ENCODE measurements around the gene RERE.

RERE gene

DNA sequence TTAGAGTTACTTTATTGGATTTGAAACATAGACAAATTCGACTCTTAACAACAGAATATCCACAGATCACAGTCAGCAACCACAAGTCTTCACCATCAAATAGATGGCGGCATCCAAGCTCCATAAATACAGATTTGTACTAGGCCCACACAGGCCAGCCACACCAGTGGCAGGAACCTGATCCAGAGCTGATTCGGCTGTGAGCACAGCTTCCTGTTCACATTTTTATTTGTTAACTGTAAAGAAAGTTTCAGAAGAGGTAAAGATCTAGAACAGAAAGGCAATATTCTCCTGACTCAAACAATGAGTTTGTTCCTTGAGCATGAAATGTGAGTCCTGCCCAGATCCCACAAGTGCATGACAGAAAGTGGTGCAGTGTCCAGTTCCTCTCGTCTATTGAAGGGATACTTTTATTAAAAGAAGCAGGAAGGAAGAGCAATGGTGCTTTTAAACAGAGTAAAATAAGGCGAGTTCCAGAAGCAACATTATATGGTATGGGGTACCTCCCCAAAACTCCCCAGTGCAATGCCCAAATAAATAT is 293.7 kb downstream of the RERE start:
- Histone ChIP-seq H4K20me1 (peaks cover 85% of the 10 kb centered on the region), H3K27ac (no peak overlapping the region), H3K4me2 (no peak overlapping the region), H3K4me1 (peaks cover 45% of the 10 kb centered on the region), H3K4me3 (no peak overlapping the region), H3K9me3 (no peaks in the 10 kb centered on the region), H3K36me3 (peaks cover 48% of the 10 kb centered on the region), H3K27me3 (no peaks in the 10 kb centered on the region), H3K9ac (no peak overlapping the region)
- no peak for TF ChIP-seq Cebpa-rat (IDR thresholded peaks at IDR 0.05)

DNA sequence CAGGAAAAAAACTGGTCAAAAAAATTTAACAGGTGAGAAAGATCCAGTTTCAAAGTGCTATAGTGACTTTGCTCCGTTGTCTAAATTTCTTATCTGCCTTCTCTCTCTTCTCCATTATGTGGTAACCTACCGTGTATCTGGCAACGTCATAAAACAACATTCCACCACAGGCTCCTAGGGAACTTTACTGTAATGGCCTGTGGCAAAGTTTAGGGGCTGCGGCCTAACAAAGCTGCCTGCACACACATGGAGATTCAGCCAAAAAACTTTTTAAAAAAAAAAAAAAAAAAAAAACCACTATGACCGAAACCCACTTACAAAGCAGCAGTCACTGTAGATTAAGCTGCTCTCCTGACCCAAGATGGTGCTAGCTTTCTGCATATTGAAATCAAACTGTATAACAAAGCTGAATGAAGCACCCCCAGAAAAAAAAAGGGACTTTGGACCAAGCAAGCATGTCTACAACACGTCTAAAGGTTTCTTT is 296.9 kb downstream of the RERE start:
- H3K27me3 ChIP-seq, result no peaks in the 10 kb centered on the region
- H3K9ac ChIP-seq, result no peak overlapping the region
- H3K36me3 ChIP-seq, result peaks cover 54% of the 10 kb centered on the region
- peaks cover 85% of the 10 kb centered on the region for H4K20me1 ChIP-seq
- no peaks in the 10 kb centered on the region for H3K9me3 ChIP-seq
- H3K4me3 ChIP-seq, result no peak overlapping the region
- no peak overlapping the region for H3K27ac ChIP-seq
- no peak overlapping the region for H3K4me2 ChIP-seq
- no peak for TF ChIP-seq Cebpa-rat (IDR thresholded peaks at IDR 0.05)
- H3K4me1 ChIP-seq, result peaks cover 41% of the 10 kb centered on the region

DNA sequence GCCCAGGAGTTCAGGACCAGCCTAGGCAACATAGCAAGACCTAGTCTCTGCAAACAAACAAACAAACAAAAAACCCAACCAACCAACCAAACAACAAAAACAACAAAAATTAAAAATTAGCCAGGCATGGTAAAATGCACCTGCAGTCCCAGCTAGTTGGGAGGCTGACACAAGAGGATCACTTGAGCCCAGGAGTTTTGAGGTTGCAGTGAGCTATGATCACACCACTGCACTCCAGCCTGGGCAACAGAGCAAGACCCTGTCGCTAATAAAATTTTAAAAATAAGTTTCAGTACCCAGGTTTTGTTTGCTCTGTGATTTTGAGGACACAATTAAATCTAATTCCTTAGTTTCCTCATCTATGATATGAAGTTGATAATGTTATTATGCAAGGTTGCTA is 298.3 kb downstream of the RERE start:
- no peaks in the 10 kb centered on the region for H3K9me3 ChIP-seq
- peaks cover 62% of the 10 kb centered on the region for H3K36me3 ChIP-seq
- no peak overlapping the region for H3K9ac ChIP-seq
- H4K20me1 ChIP-seq, result peaks cover 85% of the 10 kb centered on the region
- no peak overlapping the region for H3K4me2 ChIP-seq
- no peaks in the 10 kb centered on the region for H3K27me3 ChIP-seq
- H3K4me1 ChIP-seq, result peaks cover 34% of the 10 kb centered on the region
- H3K4me3 ChIP-seq, result no peak overlapping the region
- no peak for TF ChIP-seq Cebpa-rat (IDR thresholded peaks at IDR 0.05)
- H3K27ac ChIP-seq, result no peak overlapping the region

DNA sequence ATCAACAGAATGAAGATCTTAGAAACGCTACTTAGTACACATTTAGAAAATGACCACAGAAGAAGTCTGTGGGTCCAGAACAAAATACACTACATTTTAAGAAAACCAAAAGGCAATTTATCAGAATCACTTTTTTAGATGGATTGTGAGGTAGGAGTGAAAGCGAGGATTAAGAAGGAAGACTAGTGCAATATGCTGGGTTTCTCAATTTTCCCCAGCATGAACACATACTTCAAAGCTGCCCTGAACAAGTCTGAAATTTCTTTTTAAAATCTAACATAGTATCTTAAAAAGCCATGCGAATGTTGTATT is 299.0 kb downstream of the RERE start:
- peaks cover 29% of the 10 kb centered on the region for H3K4me1 ChIP-seq
- peaks cover 79% of the 10 kb centered on the region for H4K20me1 ChIP-seq
- H3K4me2 ChIP-seq, result 0 out of 2 replicates have a peak overlapping the region, but pooled peaks have one; percentile 3
- no peaks in the 10 kb centered on the region for H3K9me3 ChIP-seq
- H3K9ac ChIP-seq, result no peak overlapping the region
- no peak overlapping the region for H3K4me3 ChIP-seq
- TF ChIP-seq Cebpa-rat (IDR thresholded peaks at IDR 0.05), result no peak
- peaks cover 61% of the 10 kb centered on the region for H3K36me3 ChIP-seq
- no peaks in the 10 kb centered on the region for H3K27me3 ChIP-seq
- no peak overlapping the region for H3K27ac ChIP-seq

DNA sequence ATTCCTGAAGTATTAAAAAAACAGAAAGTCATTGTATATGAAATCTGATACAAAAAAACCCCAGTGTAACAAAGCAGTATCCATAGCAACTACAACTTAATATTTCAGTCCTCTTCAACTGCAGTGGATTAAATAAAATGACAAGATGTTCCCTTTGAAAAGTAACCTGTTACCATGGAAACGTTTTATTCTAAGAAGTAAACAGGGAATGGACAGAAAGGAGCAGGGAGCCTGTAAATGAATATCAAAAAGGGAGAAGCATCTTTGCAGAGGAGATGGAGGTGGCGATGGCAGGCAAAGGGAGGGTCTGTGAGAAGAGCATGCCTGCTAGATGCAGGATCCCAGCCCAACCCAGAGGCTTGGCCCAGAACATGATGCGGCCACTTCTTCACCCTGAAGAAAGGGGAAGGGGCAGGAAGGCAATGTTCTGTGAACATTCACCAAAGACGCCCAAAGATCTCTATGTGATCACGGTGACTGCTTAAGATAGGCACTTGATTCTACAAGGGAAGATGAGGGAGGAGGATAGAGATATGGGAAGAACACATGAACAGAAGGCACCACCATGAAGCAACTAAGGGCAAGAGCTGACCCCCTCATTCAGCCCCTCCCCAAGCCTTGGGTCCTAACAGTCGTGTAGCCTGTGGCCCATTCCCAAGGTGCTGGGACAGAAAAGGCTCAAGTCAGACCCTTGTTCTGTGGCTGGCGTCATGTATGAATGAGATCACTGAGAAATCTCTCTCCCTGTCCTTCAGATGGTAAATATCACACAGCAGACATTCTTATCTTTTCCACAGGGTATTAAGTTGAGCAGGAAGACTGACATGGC is 299.6 kb downstream of the RERE start:
- Histone ChIP-seq H4K20me1 (peaks cover 79% of the 10 kb centered on the region), H3K36me3 (peaks cover 59% of the 10 kb centered on the region), H3K4me1 (peaks cover 31% of the 10 kb centered on the region), H3K9me3 (no peaks in the 10 kb centered on the region), H3K27me3 (no peaks in the 10 kb centered on the region), H3K27ac (no peak overlapping the region), H3K4me2 (peak overlapping the region; percentile 37), H3K9ac (no peak overlapping the region), H3K4me3 (no peak overlapping the region)
- TF ChIP-seq Cebpa-rat (IDR thresholded peaks at IDR 0.05), result no peak

DNA sequence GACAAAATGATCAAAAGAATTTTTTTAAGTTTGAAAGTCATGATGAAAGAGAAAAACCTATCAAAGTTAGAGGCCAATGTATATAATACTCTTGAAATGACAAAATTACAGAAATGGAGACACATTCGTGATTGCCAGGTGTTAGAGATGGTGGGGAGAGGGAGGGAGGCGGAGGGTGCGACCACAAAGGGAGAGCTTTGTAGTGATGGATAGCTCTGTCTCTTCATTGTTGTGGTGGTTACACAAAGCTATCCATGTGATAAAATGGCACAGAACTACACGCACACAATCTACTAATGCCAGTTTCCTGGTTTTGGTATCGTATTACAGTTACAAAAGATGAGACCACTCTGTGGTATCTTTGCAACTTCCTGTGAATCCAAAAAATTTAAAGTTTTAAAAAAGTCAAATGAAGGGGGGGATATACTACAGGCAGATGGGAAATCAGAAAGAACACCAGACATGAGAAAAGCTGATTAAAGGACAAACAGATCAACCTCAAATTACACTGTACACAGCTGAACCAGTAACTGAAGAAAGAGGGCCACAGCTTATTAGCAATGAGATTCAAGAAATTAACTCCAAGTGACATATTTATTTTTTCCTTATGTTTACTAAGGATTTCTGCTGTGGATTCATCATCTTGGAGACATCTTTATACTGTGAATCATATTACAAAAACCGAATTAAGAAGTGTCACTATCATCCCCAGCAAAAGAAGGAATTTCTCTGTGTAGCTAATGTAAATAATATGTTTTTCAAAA is 300.5 kb downstream of the RERE start:
- no peaks in the 10 kb centered on the region for H3K27me3 ChIP-seq
- H4K20me1 ChIP-seq, result peaks cover 79% of the 10 kb centered on the region
- H3K9me3 ChIP-seq, result no peaks in the 10 kb centered on the region
- no peak overlapping the region for H3K4me3 ChIP-seq
- H3K4me2 ChIP-seq, result peak overlapping the region; percentile 37
- peaks cover 60% of the 10 kb centered on the region for H3K36me3 ChIP-seq
- TF ChIP-seq Cebpa-rat (IDR thresholded peaks at IDR 0.05), result no peak
- H3K4me1 ChIP-seq, result peaks cover 40% of the 10 kb centered on the region
- H3K9ac ChIP-seq, result no peak overlapping the region; the same call in 1 of the 2 replicates
- peak overlapping the region; percentile 36; the same call in 1 of the 2 replicates for H3K27ac ChIP-seq

DNA sequence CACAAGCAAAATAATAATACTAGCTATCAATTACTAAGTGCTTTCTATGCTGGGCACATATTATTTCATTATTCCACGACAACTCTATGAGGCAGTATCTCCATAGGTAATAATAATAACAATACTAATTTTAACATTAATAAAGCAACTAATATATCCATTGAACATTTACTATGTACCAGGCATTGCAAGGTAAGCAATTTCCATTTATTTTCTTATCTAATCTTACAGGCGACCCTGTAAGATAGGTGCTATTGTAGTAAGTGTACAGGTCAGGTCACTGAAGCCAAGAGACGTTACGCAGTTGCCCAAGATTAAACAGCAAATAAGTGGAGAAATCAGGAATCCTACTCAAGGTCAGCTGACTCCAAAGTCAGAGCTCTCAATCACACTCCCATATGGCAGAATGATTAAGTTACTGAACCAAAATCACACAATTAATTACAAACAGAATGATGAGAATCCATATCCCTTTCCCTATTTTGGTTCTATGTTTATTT is 301.1 kb downstream of the RERE start:
- no peak overlapping the region for H3K27ac ChIP-seq

DNA sequence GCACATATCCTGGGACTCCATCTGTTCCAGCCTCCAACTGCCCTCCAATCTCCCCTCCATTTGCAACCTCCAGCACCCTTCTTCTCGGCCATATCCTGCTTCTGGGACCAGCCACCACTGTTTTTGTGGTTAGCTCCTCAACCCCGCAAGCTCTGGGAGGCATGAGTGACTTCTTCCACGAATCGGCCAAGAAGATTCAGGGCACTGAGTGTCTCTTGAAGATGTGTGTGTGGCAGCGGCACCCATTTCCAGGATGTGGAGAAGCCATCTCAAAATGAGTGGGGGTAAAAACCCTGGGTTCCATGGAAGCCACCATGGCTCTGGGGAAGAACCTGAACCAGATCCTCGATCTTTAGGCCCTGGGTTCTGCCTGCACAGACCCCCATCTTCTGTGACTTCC is 304.9 kb downstream of the RERE start:
- H4K20me1 ChIP-seq, result peaks cover 68% of the 10 kb centered on the region
- H3K36me3 ChIP-seq, result peaks cover 60% of the 10 kb centered on the region
- H3K9me3 ChIP-seq, result no peaks in the 10 kb centered on the region
- H3K9ac ChIP-seq, result no peak overlapping the region
- H3K27me3 ChIP-seq, result no peaks in the 10 kb centered on the region
- no peak for TF ChIP-seq Cebpa-rat (IDR thresholded peaks at IDR 0.05)
- H3K4me3 ChIP-seq, result no peak overlapping the region
- H3K4me1 ChIP-seq, result peaks cover 51% of the 10 kb centered on the region
- H3K27ac ChIP-seq, result no peak overlapping the region
- H3K4me2 ChIP-seq, result 0 out of 2 replicates have a peak overlapping the region, but pooled peaks have one; percentile 10

More for the DNA sequence above, 301.1 kb downstream of the RERE start:
- TF ChIP-seq Cebpa-rat (IDR thresholded peaks at IDR 0.05), result no peak
- H3K4me3 ChIP-seq, result no peak overlapping the region
- H3K27me3 ChIP-seq, result no peaks in the 10 kb centered on the region
- H3K9me3 ChIP-seq, result no peaks in the 10 kb centered on the region
- H3K4me1 ChIP-seq, result peaks cover 46% of the 10 kb centered on the region
- peaks cover 78% of the 10 kb centered on the region for H4K20me1 ChIP-seq
- H3K36me3 ChIP-seq, result peaks cover 60% of the 10 kb centered on the region
- H3K4me2 ChIP-seq, result 0 out of 2 replicates have a peak overlapping the region, but pooled peaks have one; percentile 37
- H3K9ac ChIP-seq, result no peak overlapping the region

DNA sequence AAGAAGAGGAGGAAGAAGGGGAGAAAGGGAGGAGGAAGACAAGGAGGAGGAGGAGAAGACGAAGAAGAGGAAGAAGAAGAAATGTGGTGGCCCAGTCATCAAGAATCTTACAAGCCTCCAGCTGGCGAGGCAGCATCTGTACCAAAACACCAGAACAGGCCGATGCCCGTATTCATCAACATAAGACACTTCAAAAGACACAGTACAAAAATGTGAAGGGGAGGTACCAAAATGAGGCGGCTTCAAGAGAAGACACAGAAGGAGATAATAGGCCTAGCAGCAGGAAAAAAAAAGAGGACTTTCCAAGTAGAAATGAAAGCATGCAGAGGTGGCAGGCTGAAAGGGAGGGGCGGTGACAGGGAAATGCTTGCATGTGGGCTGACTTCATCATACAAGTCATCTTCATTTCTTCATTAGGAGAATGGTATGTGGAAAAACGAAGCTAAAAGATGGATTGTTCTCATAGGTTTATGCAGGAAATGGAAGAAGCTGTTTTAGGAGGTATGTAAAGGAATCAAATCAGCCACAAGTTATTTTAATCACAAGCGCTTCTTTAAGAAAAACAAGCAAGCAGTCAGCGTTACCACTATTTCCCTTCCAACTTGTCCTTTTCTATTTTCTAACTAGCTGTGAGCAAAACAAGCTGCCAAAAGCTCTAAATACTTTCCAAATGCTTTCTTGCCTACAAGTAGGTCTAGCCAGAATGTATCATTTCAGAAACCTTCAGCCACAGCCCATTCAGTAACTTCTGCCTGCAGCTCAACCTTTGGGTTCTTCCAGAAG is 307.2 kb downstream of the RERE start:
- no peak for TF ChIP-seq Cebpa-rat (IDR thresholded peaks at IDR 0.05)
- Histone ChIP-seq H4K20me1 (peaks cover 59% of the 10 kb centered on the region), H3K36me3 (peaks cover 72% of the 10 kb centered on the region), H3K9ac (peak overlapping the region; percentile 23; the same call in 1 of the 2 replicates), H3K27me3 (no peaks in the 10 kb centered on the region), H3K27ac (peak overlapping the region; percentile 27; the same call in 1 of the 2 replicates), H3K4me2 (peak overlapping the region; percentile 77), H3K4me3 (no peak overlapping the region), H3K9me3 (no peaks in the 10 kb centered on the region), H3K4me1 (peaks cover 39% of the 10 kb centered on the region)
